HepG2 (cell line): ENCODE results near the gene UQCR10. TPM values are rescaled to one million over a fixed set of nuclear protein-coding genes. Genes with fewer than 3 reads are reported as not detected.

Experiments used
- AGO1 ChIP-seq: fragments of 200-400 bp; formaldehyde crosslinking; IDR thresholded peaks from 2 replicates; pipeline ENCODE4 v1.6.1; 2017; ENCODE audit warnings: mild to moderate bottlenecking, low read depth, low read length, moderate library complexity; ENCODE audit not compliant: poor library complexity, severe bottlenecking
- ARNTL ChIP-seq: sonication (generic); formaldehyde crosslinking; IDR thresholded peaks from 2 replicates; pipeline ENCODE4 v1.4.0; 2020; ENCODE audit warnings: mild to moderate bottlenecking, missing genetic modification reagents
- HNF4G ChIP-seq, 2 experiments: sonication (generic) in 1 of 2; formaldehyde crosslinking in 1 of 2; IDR thresholded peaks; 2 replicates each; pipeline versions ENCODE4 v1.4.0 to v1.6.1; 2011 to 2020; ENCODE audit warnings: borderline replicate concordance in 2 of 2, low read depth in 2 of 2, mild to moderate bottlenecking in 2 of 2, low read length in 1 of 2, missing genetic modification reagents in 1 of 2, moderate library complexity in 1 of 2
- PCBP1 ChIP-seq: fragments of 200-400 bp; formaldehyde crosslinking; IDR thresholded peaks from 2 replicates; pipeline ENCODE4 v1.6.1; 2017; ENCODE audit warnings: mild to moderate bottlenecking, low read depth, low read length, borderline replicate concordance
- PCBP2 ChIP-seq: fragments of 200-400 bp; formaldehyde crosslinking; optimal IDR thresholded peaks from 2 replicates; pipeline ENCODE3; 2018; ENCODE audit warnings: low read length, low read depth; ENCODE audit not compliant: poor library complexity, severe bottlenecking
- POGZ ChIP-seq: sonication (generic); formaldehyde crosslinking; IDR thresholded peaks from 2 replicates; pipeline ENCODE4 v1.4.0; 2020; ENCODE audit warnings: mild to moderate bottlenecking, missing genetic modification reagents
- STAG1 ChIP-seq: sonication (generic); formaldehyde crosslinking; IDR thresholded peaks from 2 replicates; pipeline ENCODE4 v1.4.0; 2020; ENCODE audit warnings: missing genetic modification reagents
- U2AF2 ChIP-seq: fragments of 200-400 bp; formaldehyde crosslinking; IDR thresholded peaks from 2 replicates; pipeline ENCODE4 v1.6.1; 2017; ENCODE audit warnings: low read depth, mild to moderate bottlenecking, low read length
- ZBTB1 ChIP-seq: sonication (generic); formaldehyde crosslinking; IDR thresholded peaks from 2 replicates; pipeline ENCODE4 v1.4.0; 2020; ENCODE audit warnings: missing genetic modification reagents, borderline replicate concordance
- ZFAT ChIP-seq: sonication (generic); formaldehyde crosslinking; conservative IDR thresholded peaks from 2 replicates; pipeline ENCODE4 v1.8.1; 2023; ENCODE audit warnings: missing genetic modification reagents, inconsistent platforms
- ZNF143 ChIP-seq: sonication (generic); formaldehyde crosslinking; IDR thresholded peaks from 2 replicates; pipeline ENCODE4 v1.4.0; 2020; ENCODE audit warnings: missing genetic modification reagents
- ZNF773 ChIP-seq: sonication (generic); formaldehyde crosslinking; IDR thresholded peaks from 2 replicates; pipeline ENCODE4 v1.4.0; 2020; ENCODE audit warnings: missing genetic modification reagents, borderline replicate concordance
- ZSCAN12 ChIP-seq: sonication (generic); formaldehyde crosslinking; IDR thresholded peaks from 2 replicates; pipeline ENCODE4 v1.9.0; 2021; ENCODE audit warnings: mild to moderate bottlenecking, missing genetic modification reagents
- polyA plus RNA-seq, 8 experiments: library from polyadenylated mRNA; depleted of rRNA in 3 of 8; stranded (reverse) in 7 of 8; unstranded in 1 of 8; fragments of >200 nt; fragmentation: Illumina TruSeq in 4 of 8; extraction: Trizol in 4 of 8; gene quantifications; 2 replicates each; pipeline versions ENCODE4 v1.2.1 to v1.2.3, GENCODE V29; 2011 to 2016; ENCODE audit warnings: low read depth in 4 of 8, missing spikeins in 1 of 8, mixed read lengths in 1 of 8; ENCODE audit not compliant: insufficient read depth in 1 of 8
- total RNA-seq, 5 experiments: library from RNA; depleted of rRNA; stranded (reverse); fragments of >200 nt; fragmentation: Illumina TruSeq; extraction: Trizol; gene quantifications; 2 replicates each; pipeline ENCODE4 v1.2.3, GENCODE V29; 2016; ENCODE audit warnings: low read depth in 1 of 5
- TF ChIP-seq, protein P1 (sequence below): IDR thresholded peaks from 2 replicates; pipeline ENCODE4 v1.6.1; 2012; ENCODE audit warnings: inconsistent platforms
- TF ChIP-seq, protein P2 (sequence below): sonication (generic); formaldehyde crosslinking; IDR thresholded peaks from 2 replicates; pipeline ENCODE4 v1.5.0; 2020; ENCODE audit warnings: mild to moderate bottlenecking, missing genetic modification reagents
- TF ChIP-seq, protein P3 (sequence below): sonication (generic); formaldehyde crosslinking; conservative IDR thresholded peaks from 2 replicates; pipeline ENCODE4 v1.4.0; 2020; ENCODE audit warnings: missing genetic modification reagents
- TF ChIP-seq, protein P4 (sequence below): sonication (generic); formaldehyde crosslinking; IDR thresholded peaks from 2 replicates; pipeline ENCODE4 v1.5.1; 2020; ENCODE audit warnings: missing genetic modification reagents, mild to moderate bottlenecking, borderline replicate concordance
- TF ChIP-seq, protein P5 (sequence below): sonication (generic); formaldehyde crosslinking; IDR thresholded peaks from 2 replicates; pipeline ENCODE4 v1.4.0; 2020; ENCODE audit warnings: missing genetic modification reagents, borderline replicate concordance

Gene UQCR10
- total and polyA plus RNA-seq, 2 of the 13 experiments (the other 11 are each of a cell fraction or from before 2014, with no cell fraction given), result 225 to 232 TPM

DNA sequence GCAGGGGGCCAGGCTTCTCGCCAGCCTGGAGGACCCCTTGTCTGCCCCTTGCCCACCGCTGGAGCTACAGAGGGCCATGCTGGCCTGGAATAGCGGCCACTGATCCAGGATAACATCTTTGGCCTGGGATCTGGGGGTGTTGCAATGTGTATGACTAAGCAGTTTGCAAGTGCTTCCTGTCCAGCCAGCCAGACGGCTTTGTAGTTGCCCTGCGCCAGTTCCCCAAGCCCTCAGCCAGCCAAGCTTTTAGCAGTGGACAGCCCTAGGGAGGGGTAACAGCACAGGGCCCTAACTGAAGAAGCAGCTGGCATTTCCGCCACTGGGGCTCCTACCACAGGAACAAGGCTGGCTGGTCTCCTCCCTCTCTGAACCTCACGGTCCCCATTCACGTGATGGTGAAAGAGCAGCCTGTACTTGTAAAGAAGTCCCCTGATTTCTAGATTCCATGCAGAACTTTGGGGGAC lies 32.1 kb downstream of the UQCR10 start (continued):
- TF ChIP-seq, protein P1, sequence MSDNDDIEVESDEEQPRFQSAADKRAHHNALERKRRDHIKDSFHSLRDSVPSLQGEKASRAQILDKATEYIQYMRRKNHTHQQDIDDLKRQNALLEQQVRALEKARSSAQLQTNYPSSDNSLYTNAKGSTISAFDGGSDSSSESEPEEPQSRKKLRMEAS, result peak; percentile 13; the same call in 1 of the 2 replicates
- TF ChIP-seq PCBP2 (no peak), ARNTL (CRISPR knock-in tag) (0 out of 2 replicates have a peak, but pooled peaks have one; percentile 41), ZBTB1 (no peak), POGZ (CRISPR knock-in tag) (no peak), ZNF773 (CRISPR knock-in tag) (no peak), HNF4G (IDR thresholded peaks at IDR 0.05; ENCODE audit: borderline replicate concordance, low read depth, low read length) (no peak), HNF4G (CRISPR knock-in tag; IDR thresholded peaks at IDR 0.05; ENCODE audit: borderline replicate concordance, low read depth) (no peak), PCBP1 (no peak), STAG1 (CRISPR knock-in tag) (no peak; the same call in 1 of the 2 replicates), ZFAT (CRISPR knock-in tag) (no peak), AGO1 (no peak), ZNF143 (CRISPR knock-in tag) (no peak), ZSCAN12 (CRISPR knock-in tag) (no peak), U2AF2 (no peak)
- TF ChIP-seq, protein P2, sequence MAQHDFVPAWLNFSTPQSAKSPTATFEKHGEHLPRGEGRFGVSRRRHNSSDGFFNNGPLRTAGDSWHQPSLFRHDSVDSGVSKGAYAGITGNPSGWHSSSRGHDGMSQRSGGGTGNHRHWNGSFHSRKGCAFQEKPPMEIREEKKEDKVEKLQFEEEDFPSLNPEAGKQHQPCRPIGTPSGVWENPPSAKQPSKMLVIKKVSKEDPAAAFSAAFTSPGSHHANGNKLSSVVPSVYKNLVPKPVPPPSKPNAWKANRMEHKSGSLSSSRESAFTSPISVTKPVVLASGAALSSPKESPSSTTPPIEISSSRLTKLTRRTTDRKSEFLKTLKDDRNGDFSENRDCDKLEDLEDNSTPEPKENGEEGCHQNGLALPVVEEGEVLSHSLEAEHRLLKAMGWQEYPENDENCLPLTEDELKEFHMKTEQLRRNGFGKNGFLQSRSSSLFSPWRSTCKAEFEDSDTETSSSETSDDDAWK (CRISPR knock-in tag), result no peak
- TF ChIP-seq, protein P3, sequence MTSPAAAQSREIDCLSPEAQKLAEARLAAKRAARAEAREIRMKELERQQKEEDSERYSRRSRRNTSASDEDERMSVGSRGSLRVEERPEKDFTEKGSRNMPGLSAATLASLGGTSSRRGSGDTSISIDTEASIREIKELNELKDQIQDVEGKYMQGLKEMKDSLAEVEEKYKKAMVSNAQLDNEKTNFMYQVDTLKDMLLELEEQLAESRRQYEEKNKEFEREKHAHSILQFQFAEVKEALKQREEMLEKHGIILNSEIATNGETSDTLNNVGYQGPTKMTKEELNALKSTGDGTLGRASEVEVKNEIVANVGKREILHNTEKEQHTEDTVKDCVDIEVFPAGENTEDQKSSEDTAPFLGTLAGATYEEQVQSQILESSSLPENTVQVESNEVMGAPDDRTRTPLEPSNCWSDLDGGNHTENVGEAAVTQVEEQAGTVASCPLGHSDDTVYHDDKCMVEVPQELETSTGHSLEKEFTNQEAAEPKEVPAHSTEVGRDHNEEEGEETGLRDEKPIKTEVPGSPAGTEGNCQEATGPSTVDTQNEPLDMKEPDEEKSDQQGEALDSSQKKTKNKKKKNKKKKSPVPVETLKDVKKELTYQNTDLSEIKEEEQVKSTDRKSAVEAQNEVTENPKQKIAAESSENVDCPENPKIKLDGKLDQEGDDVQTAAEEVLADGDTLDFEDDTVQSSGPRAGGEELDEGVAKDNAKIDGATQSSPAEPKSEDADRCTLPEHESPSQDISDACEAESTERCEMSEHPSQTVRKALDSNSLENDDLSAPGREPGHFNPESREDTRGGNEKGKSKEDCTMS (CRISPR knock-in tag), result no peak
- TF ChIP-seq, protein P4, sequence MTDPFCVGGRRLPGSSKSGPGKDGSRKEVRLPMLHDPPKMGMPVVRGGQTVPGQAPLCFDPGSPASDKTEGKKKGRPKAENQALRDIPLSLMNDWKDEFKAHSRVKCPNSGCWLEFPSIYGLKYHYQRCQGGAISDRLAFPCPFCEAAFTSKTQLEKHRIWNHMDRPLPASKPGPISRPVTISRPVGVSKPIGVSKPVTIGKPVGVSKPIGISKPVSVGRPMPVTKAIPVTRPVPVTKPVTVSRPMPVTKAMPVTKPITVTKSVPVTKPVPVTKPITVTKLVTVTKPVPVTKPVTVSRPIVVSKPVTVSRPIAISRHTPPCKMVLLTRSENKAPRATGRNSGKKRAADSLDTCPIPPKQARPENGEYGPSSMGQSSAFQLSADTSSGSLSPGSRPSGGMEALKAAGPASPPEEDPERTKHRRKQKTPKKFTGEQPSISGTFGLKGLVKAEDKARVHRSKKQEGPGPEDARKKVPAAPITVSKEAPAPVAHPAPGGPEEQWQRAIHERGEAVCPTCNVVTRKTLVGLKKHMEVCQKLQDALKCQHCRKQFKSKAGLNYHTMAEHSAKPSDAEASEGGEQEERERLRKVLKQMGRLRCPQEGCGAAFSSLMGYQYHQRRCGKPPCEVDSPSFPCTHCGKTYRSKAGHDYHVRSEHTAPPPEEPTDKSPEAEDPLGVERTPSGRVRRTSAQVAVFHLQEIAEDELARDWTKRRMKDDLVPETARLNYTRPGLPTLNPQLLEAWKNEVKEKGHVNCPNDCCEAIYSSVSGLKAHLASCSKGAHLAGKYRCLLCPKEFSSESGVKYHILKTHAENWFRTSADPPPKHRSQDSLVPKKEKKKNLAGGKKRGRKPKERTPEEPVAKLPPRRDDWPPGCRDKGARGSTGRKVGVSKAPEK (CRISPR knock-in tag), result no peak
- TF ChIP-seq, protein P5, sequence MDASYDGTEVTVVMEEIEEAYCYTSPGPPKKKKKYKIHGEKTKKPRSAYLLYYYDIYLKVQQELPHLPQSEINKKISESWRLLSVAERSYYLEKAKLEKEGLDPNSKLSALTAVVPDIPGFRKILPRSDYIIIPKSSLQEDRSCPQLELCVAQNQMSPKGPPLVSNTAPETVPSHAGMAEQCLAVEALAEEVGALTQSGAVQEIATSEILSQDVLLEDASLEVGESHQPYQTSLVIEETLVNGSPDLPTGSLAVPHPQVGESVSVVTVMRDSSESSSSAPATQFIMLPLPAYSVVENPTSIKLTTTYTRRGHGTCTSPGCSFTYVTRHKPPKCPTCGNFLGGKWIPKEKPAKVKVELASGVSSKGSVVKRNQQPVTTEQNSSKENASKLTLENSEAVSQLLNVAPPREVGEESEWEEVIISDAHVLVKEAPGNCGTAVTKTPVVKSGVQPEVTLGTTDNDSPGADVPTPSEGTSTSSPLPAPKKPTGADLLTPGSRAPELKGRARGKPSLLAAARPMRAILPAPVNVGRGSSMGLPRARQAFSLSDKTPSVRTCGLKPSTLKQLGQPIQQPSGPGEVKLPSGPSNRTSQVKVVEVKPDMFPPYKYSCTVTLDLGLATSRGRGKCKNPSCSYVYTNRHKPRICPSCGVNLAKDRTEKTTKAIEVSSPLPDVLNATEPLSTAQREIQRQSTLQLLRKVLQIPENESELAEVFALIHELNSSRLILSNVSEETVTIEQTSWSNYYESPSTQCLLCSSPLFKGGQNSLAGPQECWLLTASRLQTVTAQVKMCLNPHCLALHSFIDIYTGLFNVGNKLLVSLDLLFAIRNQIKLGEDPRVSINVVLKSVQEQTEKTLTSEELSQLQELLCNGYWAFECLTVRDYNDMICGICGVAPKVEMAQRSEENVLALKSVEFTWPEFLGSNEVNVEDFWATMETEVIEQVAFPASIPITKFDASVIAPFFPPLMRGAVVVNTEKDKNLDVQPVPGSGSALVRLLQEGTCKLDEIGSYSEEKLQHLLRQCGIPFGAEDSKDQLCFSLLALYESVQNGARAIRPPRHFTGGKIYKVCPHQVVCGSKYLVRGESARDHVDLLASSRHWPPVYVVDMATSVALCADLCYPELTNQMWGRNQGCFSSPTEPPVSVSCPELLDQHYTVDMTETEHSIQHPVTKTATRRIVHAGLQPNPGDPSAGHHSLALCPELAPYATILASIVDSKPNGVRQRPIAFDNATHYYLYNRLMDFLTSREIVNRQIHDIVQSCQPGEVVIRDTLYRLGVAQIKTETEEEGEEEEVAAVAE (CRISPR knock-in tag), result no peak
